ENCODE results near the gene PTDSS2. TPM values are rescaled to one million over a fixed set of nuclear protein-coding genes. Genes with fewer than 3 reads are reported as not detected.

Gene PTDSS2
- total and polyA plus RNA-seq, 4 donors: 5.1 to 15.6 (median 10.2) TPM

DNA sequence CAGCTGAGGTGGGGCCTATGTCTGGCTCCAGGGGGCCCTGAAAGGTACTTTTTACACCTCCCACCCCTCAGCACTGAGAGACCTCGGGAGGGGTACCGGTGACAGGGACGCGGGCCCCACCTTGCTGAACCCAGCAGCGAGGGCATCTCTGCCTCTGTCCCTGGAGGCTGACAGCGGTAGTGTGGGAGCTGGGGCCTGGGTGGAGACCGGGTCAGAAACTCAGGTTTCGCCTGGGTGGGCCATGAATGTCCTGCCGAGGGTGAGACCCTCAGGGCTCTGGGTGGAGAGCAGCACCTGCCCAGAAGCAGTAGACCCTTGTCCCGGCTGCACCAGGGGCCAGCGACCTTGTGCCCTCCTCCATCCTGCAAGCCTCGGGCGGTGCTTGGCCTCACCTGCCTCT is 22.2 kb downstream of the PTDSS2 start:
- Histone ChIP-seq H3K36me3 (ENCODE audit: control insufficient read depth in 4 of 4, insufficient read depth in 3 of 4, low read depth in 1 of 4, low read length in 3 of 4) (no peaks in the 10 kb centered on the region), H3K4me3 (ENCODE audit: low read depth in 1 of 3, low read length in 3 of 3) (no peak overlapping the region), H3K9ac (ENCODE audit: low read depth in 1 of 2, low read length in 2 of 2) (no peak overlapping the region), H3K27ac (ENCODE audit: low read depth in 1 of 2, low read length in 2 of 2) (no peak overlapping the region), H3K27me3 (ENCODE audit: control insufficient read depth in 4 of 4, insufficient read depth in 4 of 4, low read length in 3 of 4) (no peaks in the 10 kb centered on the region), H3K9me3 (ENCODE audit: control insufficient read depth in 4 of 4, low read length in 3 of 4) (no peaks in the 10 kb centered on the region), H3K4me1 (ENCODE audit: control insufficient read depth in 4 of 4, insufficient read depth in 4 of 4, low read length in 3 of 4) (peaks cover 4 to 8% (median 5%) of the 10 kb centered on the region in 4 donors)
- no peak for TF ChIP-seq HNF4A (conservative IDR thresholded peaks at IDR 0.05)
- TF ChIP-seq JUND (IDR thresholded peaks at IDR 0.05): no peak
- TF ChIP-seq RXRA (IDR thresholded peaks at IDR 0.05): no peak
- no peak for TF ChIP-seq FOXA1 (IDR thresholded peaks at IDR 0.05)
- no peak for TF ChIP-seq EGR1 (IDR thresholded peaks at IDR 0.05; ENCODE audit: low read depth in 2 of 2)
- TF ChIP-seq, protein P1, sequence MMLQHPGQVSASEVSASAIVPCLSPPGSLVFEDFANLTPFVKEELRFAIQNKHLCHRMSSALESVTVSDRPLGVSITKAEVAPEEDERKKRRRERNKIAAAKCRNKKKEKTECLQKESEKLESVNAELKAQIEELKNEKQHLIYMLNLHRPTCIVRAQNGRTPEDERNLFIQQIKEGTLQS (IDR thresholded peaks at IDR 0.05): no peak
- no peak for TF ChIP-seq HNF4G (IDR thresholded peaks at IDR 0.05)
- TF ChIP-seq, protein P2, sequence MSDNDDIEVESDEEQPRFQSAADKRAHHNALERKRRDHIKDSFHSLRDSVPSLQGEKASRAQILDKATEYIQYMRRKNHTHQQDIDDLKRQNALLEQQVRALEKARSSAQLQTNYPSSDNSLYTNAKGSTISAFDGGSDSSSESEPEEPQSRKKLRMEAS (IDR thresholded peaks at IDR 0.05): no peak
- TF ChIP-seq, protein P3, sequence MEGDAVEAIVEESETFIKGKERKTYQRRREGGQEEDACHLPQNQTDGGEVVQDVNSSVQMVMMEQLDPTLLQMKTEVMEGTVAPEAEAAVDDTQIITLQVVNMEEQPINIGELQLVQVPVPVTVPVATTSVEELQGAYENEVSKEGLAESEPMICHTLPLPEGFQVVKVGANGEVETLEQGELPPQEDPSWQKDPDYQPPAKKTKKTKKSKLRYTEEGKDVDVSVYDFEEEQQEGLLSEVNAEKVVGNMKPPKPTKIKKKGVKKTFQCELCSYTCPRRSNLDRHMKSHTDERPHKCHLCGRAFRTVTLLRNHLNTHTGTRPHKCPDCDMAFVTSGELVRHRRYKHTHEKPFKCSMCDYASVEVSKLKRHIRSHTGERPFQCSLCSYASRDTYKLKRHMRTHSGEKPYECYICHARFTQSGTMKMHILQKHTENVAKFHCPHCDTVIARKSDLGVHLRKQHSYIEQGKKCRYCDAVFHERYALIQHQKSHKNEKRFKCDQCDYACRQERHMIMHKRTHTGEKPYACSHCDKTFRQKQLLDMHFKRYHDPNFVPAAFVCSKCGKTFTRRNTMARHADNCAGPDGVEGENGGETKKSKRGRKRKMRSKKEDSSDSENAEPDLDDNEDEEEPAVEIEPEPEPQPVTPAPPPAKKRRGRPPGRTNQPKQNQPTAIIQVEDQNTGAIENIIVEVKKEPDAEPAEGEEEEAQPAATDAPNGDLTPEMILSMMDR (IDR thresholded peaks at IDR 0.05; ENCODE audit: low read depth, low read length, missing input control): no peak
- TF ChIP-seq YY1 (IDR thresholded peaks at IDR 0.05): no peak
- no peak for DNase-seq (ENCODE audit: low spot score)
- 93% methylated on average over 13 of the region's 13 CpGs for WGBS

DNA sequence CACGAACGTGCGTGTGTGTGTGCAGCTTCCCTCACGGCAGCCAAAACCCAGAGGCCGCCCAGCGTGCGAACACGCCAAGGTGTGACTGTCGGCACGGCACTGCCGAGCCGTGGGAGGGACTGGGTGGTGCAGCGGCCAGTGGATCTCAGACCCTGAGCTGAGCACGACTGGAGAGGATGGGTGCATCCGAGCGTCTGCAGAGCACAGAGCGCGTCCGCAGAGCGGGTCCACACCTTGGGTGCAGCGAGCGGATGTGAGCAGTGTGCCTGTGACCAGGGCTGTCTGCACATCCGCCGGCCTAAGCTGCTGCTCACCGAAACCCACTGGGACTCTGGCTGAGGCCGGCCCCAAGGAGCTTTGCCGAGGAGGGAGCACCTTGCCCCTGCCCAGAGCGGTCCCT is 22.7 kb downstream of the PTDSS2 start:
- no peak overlapping the region for H3K27ac ChIP-seq (ENCODE audit: low read depth in 1 of 2, low read length in 2 of 2)
- WGBS: 97% methylated on average over 28 of the region's 28 CpGs
- H3K9me3 ChIP-seq (ENCODE audit: control insufficient read depth in 4 of 4, low read length in 3 of 4): no peaks in the 10 kb centered on the region
- no peaks in the 10 kb centered on the region for H3K36me3 ChIP-seq (ENCODE audit: control insufficient read depth in 4 of 4, insufficient read depth in 3 of 4, low read depth in 1 of 4, low read length in 3 of 4)
- TF ChIP-seq SP1 (IDR thresholded peaks at IDR 0.05) (no peak), FOXA1 (IDR thresholded peaks at IDR 0.05) (no peak), TAF1 (conservative IDR thresholded peaks at IDR 0.05) (no peak), JUND (IDR thresholded peaks at IDR 0.05) (no peak), RAD21 (IDR thresholded peaks at IDR 0.05) (no peak)
- H3K4me1 ChIP-seq (ENCODE audit: control insufficient read depth in 4 of 4, insufficient read depth in 4 of 4, low read length in 3 of 4): peaks cover 4 to 8% (median 5%) of the 10 kb centered on the region in 4 donors
- no peak overlapping the region for H3K4me3 ChIP-seq (ENCODE audit: low read depth in 1 of 3, low read length in 3 of 3)
- H3K9ac ChIP-seq (ENCODE audit: low read depth in 1 of 2, low read length in 2 of 2): no peak overlapping the region
- H3K27me3 ChIP-seq (ENCODE audit: control insufficient read depth in 4 of 4, insufficient read depth in 4 of 4, low read length in 3 of 4): no peaks in the 10 kb centered on the region
- no peak for DNase-seq (ENCODE audit: low spot score)

DNA sequence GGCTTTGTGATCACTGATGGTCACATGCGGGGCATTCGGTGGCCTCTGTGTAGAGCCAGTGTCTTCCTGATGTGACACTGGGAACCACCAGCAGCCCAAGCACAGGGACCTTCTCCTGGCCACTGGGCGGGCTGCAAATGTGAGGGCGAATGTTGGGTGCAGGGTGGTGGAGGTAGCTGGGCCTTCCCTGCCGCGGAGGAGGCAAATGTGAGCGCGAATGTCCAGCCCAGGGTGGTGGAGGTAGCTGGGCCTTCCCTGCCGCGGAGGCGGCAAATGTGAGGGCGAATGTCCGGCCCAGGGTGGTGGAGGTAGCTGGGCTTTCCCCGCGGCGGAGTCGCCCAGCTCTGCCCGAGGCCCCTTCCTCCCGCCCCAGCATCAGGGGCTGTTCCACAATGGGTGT is 23.3 kb downstream of the PTDSS2 start:
- Histone ChIP-seq H3K36me3 (ENCODE audit: control insufficient read depth in 4 of 4, insufficient read depth in 3 of 4, low read depth in 1 of 4, low read length in 3 of 4) (no peaks in the 10 kb centered on the region), H3K27me3 (ENCODE audit: control insufficient read depth in 4 of 4, insufficient read depth in 4 of 4, low read length in 3 of 4) (no peaks in the 10 kb centered on the region), H3K4me3 (ENCODE audit: low read depth in 1 of 3, low read length in 3 of 3) (no peak overlapping the region), H3K9ac (ENCODE audit: low read depth in 1 of 2, low read length in 2 of 2) (no peak overlapping the region), H3K4me1 (ENCODE audit: control insufficient read depth in 4 of 4, insufficient read depth in 4 of 4, low read length in 3 of 4) (peaks cover 4 to 8% (median 5%) of the 10 kb centered on the region in 4 donors), H3K27ac (ENCODE audit: low read depth in 1 of 2, low read length in 2 of 2) (no peak overlapping the region), H3K9me3 (ENCODE audit: control insufficient read depth in 4 of 4, low read length in 3 of 4) (no peaks in the 10 kb centered on the region)
- TF ChIP-seq, protein P4, sequence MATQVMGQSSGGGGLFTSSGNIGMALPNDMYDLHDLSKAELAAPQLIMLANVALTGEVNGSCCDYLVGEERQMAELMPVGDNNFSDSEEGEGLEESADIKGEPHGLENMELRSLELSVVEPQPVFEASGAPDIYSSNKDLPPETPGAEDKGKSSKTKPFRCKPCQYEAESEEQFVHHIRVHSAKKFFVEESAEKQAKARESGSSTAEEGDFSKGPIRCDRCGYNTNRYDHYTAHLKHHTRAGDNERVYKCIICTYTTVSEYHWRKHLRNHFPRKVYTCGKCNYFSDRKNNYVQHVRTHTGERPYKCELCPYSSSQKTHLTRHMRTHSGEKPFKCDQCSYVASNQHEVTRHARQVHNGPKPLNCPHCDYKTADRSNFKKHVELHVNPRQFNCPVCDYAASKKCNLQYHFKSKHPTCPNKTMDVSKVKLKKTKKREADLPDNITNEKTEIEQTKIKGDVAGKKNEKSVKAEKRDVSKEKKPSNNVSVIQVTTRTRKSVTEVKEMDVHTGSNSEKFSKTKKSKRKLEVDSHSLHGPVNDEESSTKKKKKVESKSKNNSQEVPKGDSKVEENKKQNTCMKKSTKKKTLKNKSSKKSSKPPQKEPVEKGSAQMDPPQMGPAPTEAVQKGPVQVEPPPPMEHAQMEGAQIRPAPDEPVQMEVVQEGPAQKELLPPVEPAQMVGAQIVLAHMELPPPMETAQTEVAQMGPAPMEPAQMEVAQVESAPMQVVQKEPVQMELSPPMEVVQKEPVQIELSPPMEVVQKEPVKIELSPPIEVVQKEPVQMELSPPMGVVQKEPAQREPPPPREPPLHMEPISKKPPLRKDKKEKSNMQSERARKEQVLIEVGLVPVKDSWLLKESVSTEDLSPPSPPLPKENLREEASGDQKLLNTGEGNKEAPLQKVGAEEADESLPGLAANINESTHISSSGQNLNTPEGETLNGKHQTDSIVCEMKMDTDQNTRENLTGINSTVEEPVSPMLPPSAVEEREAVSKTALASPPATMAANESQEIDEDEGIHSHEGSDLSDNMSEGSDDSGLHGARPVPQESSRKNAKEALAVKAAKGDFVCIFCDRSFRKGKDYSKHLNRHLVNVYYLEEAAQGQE (IDR thresholded peaks at IDR 0.05): no peak
- TF ChIP-seq NR2F2 (IDR thresholded peaks at IDR 0.05): no peak
- TF ChIP-seq YY1 (IDR thresholded peaks at IDR 0.05): no peak
- TF ChIP-seq FOXA2 (IDR thresholded peaks at IDR 0.05): no peak
- DNase-seq (ENCODE audit: low spot score): no peak
- WGBS: 98% methylated on average over 19 of the region's 19 CpGs
